ENCODE measurements around the gene RALB.

Gene RALB

DNA sequence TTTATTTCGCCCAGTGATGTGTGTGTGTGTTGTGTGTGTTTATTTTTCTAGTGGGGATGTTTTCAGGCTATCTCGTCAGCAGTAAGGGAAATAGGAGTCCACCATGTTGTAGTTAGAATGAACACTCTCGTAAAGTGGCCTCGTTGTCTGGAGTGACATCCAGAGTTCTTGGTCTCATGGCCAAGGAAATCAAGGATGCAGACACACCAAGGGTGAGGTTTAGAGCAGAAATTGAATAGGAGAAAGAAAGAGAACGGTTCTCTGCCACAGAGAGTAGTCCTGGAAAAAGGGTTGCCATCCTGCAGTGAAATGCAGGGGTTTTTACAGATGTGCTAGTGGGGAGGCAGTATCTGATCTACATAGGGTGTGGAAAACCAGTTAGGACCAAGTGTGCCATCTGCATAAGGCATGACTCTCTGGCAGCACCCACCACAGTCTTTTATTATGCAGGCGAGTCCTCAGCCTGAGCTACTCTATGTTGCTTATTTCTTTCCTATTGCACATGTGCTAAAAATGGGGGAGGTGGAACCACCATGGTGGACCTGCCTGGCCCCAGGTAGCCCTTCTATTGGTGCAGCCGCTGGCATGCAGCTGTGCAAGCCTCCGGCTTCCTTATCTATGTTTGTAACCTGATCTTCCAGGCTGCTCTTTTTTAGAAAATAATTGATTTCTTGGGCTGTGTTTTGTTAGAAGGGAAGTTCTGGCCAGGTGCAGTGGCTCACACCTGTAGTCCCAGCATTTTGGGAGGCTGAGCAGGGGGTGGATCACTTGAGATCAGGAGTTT is 23.2 kb downstream of the RALB start:
- DNase-seq (ENCODE audit: extremely low read depth, insufficient read length) = no peak

DNA sequence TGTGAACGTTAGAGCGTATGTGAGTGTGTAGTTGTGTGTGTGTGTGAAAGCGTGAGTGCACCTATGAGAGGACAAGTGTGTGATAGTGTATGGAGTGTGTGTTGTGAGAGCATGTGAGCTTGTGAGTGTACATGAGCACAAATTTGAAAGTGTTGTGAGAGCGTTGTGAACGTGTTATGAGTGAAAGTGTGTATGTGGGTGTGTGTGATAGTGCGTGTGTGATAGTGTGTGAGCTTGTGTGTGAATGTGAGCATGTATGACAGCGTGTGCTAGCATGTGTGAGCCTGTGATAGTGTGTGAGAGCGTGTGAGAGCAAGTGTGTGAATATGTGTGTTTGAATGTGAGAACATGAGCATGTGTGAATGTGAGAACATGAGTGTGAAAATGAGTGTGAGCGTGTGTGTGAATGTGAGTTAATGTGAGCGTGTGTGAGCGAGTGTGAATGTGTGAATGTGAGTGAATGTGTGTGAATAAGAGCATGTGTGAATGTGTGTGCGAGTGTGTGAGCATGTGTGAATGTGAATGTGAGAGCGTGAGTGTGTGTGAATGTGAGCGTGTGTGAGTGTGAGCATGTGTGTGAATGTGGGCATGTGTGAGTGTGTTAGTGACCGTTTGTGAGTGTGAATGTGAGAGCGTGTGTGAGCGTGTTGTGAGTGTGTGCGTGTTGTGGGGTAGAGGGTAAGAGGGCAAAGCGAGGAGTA is 25.0 kb downstream of the RALB start:
- Histone ChIP-seq H3K27me3 (replicated peaks; ENCODE audit: control insufficient read depth, insufficient read depth, low read length) (no peaks in the 10 kb centered on the region), H3K4me3 (replicated peaks; ENCODE audit: low read depth, low read length) (no peak overlapping the region), H3K36me3 (ENCODE audit: control insufficient read depth, insufficient read depth, low read length) (peaks cover 4% of the 10 kb centered on the region)
- DNase-seq (ENCODE audit: extremely low read depth, insufficient read length) = no peak
- TF ChIP-seq, protein P1, sequence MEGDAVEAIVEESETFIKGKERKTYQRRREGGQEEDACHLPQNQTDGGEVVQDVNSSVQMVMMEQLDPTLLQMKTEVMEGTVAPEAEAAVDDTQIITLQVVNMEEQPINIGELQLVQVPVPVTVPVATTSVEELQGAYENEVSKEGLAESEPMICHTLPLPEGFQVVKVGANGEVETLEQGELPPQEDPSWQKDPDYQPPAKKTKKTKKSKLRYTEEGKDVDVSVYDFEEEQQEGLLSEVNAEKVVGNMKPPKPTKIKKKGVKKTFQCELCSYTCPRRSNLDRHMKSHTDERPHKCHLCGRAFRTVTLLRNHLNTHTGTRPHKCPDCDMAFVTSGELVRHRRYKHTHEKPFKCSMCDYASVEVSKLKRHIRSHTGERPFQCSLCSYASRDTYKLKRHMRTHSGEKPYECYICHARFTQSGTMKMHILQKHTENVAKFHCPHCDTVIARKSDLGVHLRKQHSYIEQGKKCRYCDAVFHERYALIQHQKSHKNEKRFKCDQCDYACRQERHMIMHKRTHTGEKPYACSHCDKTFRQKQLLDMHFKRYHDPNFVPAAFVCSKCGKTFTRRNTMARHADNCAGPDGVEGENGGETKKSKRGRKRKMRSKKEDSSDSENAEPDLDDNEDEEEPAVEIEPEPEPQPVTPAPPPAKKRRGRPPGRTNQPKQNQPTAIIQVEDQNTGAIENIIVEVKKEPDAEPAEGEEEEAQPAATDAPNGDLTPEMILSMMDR (IDR thresholded peaks at IDR 0.05; ENCODE audit: insufficient read depth, low read length, poor library complexity, severe bottlenecking) = no peak

More for the DNA sequence above, 23.2 kb downstream of the RALB start:
- no peak overlapping the region for H3K4me3 ChIP-seq (replicated peaks; ENCODE audit: low read depth, low read length)
- no peaks in the 10 kb centered on the region for H3K27me3 ChIP-seq (replicated peaks; ENCODE audit: control insufficient read depth, insufficient read depth, low read length)
- TF ChIP-seq, protein P1 (IDR thresholded peaks at IDR 0.05; ENCODE audit: insufficient read depth, low read length, poor library complexity, severe bottlenecking) = no peak
- H3K36me3 ChIP-seq (ENCODE audit: control insufficient read depth, insufficient read depth, low read length) = peaks cover 4% of the 10 kb centered on the region

DNA sequence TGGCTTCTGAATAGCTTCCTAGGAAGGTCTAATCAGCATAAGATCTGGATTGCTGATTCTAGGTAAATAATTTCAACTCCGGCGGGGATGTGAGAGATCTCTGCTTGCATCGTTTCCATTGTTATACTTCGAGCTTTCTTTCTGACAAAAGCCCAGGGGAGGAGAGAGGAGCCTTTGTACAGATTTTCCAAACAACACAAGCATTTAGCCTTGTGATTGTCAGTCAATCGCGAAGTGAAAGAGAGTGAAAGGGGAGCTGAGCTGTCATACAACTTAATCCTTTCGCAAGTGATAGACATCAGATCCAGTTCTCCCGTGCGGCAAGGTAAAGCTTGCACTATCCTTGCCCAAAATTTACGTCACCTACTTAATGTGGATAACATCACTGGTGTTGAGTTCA is 26.2 kb downstream of the RALB start:
- Histone ChIP-seq H3K27me3 (replicated peaks; ENCODE audit: control insufficient read depth, insufficient read depth, low read length) (no peaks in the 10 kb centered on the region), H3K36me3 (ENCODE audit: control insufficient read depth, insufficient read depth, low read length) (peaks cover 4% of the 10 kb centered on the region), H3K4me3 (replicated peaks; ENCODE audit: low read depth, low read length) (no peak overlapping the region)
- TF ChIP-seq, protein P1 (IDR thresholded peaks at IDR 0.05; ENCODE audit: insufficient read depth, low read length, poor library complexity, severe bottlenecking) = no peak
- DNase-seq (ENCODE audit: extremely low read depth, insufficient read length) = no peak

DNA sequence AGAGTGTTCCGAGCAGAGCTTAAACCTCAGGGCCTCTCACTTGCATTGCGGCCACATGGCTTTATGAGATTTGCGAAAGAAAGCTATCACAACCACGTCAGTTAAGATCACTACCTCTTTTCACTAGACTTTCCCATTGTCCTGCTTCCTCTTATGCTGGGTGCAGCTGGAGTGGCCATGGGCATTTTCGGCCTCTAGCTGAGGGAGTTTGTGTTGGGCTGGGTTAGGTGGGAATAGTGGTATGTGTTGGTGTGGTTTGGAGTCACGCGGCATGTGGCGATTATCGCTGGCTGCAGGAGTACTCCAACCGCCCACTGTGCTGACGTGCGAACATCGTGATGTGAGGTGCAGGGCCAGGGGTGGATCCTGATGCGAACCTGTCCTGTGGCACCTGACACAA is 27.1 kb downstream of the RALB start:
- no peak for DNase-seq (ENCODE audit: extremely low read depth, insufficient read length)
- Histone ChIP-seq H3K36me3 (ENCODE audit: control insufficient read depth, insufficient read depth, low read length) (peaks cover 4% of the 10 kb centered on the region), H3K27me3 (replicated peaks; ENCODE audit: control insufficient read depth, insufficient read depth, low read length) (no peaks in the 10 kb centered on the region), H3K4me3 (replicated peaks; ENCODE audit: low read depth, low read length) (no peak overlapping the region)
- TF ChIP-seq, protein P1 (IDR thresholded peaks at IDR 0.05; ENCODE audit: insufficient read depth, low read length, poor library complexity, severe bottlenecking) = no peak

DNA sequence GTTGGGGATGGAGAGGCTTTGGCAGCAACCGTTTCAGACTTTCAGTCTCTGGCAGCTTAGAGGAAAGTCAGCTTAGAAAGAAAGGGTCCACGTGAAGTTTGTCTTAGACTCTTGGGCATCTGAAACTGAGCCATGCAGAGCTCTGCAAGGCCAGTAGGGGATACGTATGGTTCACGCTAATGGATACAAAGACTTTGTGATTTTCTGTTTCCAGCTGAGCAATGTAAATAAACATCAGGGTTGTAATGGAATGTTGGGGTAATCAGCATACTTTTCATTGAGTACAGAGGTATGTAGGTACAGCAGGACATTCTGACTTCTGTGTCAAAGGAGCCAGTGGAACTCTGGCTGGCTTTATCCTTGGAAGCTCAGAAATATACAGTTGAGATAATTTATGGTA is 31.0 kb downstream of the RALB start:
- no peak for DNase-seq (ENCODE audit: extremely low read depth, insufficient read length)
- Histone ChIP-seq H3K36me3 (ENCODE audit: control insufficient read depth, insufficient read depth, low read length) (peaks cover 2% of the 10 kb centered on the region), H3K27me3 (replicated peaks; ENCODE audit: control insufficient read depth, insufficient read depth, low read length) (no peaks in the 10 kb centered on the region), H3K4me3 (replicated peaks; ENCODE audit: low read depth, low read length) (no peak overlapping the region)
- TF ChIP-seq, protein P1 (IDR thresholded peaks at IDR 0.05; ENCODE audit: insufficient read depth, low read length, poor library complexity, severe bottlenecking) = no peak
